ENCODE results near the gene NOXO1. TPM values are rescaled to one million over a fixed set of nuclear protein-coding genes. Genes with fewer than 3 reads are reported as not detected.

The NOXO1 gene
- total and polyA plus RNA-seq, 9 of the 15 experiments (the other 6 are each of a cell fraction or from before 2014, with no cell fraction given) = not detected

GRCh38 chr16:1961651-1962067 lies 19.6 kb downstream of the NOXO1 start (continued):
- TF ChIP-seq SIN3A (IDR thresholded peaks at IDR 0.05; ENCODE audit: borderline replicate concordance in 2 of 2, control insufficient read depth in 1 of 2, low read depth in 2 of 2, low read length in 2 of 2) = 0 out of 4 replicates have a peak, but pooled peaks of 1 of the 2 experiments have one; percentile 17
- no peak for TF ChIP-seq GATA2 (CRISPR knock-in tag; IDR thresholded peaks at IDR 0.05)
- TF ChIP-seq POLR2H (tag; IDR thresholded peaks at IDR 0.05; ENCODE audit: low read depth) = 0 out of 2 replicates have a peak, but pooled peaks have one; percentile 9
- TF ChIP-seq LCOR (CRISPR knock-in tag; IDR thresholded peaks at IDR 0.05) = no peak
- TF ChIP-seq VEZF1 (CRISPR knock-in tag; IDR thresholded peaks at IDR 0.05) = no peak
- TF ChIP-seq SPI1 (IDR thresholded peaks at IDR 0.05; ENCODE audit: borderline replicate concordance, low read depth, low read length) = no peak
- TF ChIP-seq ZNF699 (CRISPR knock-in tag; IDR thresholded peaks at IDR 0.05; ENCODE audit: insufficient replicate concordance) = no peak
- TF ChIP-seq HOMEZ (CRISPR knock-in tag; IDR thresholded peaks at IDR 0.05) = no peak
- TF ChIP-seq ZNF830 (CRISPR knock-in tag; IDR thresholded peaks at IDR 0.05) = no peak
- no peak for TF ChIP-seq NFIX (CRISPR knock-in tag; IDR thresholded peaks at IDR 0.05; ENCODE audit: low read depth)
- no peak for TF ChIP-seq CBX1 (IDR thresholded peaks at IDR 0.05; ENCODE audit: low read depth)
- TF ChIP-seq NFYB (IDR thresholded peaks at IDR 0.05; ENCODE audit: extremely low read depth, insufficient read length) = no peak
- no peak for TF ChIP-seq GTF2B (IDR thresholded peaks at IDR 0.05; ENCODE audit: extremely low read depth, insufficient read length)
- peak; percentile 64 for TF ChIP-seq RBM39 (optimal IDR thresholded peaks at IDR 0.05; ENCODE audit: low read depth, low read length)
- TF ChIP-seq ZBED1 (IDR thresholded peaks at IDR 0.05) = 0 out of 2 replicates have a peak, but pooled peaks have one; percentile 10
- TF ChIP-seq AFF1 (IDR thresholded peaks at IDR 0.05; ENCODE audit: low read depth in 1 of 2, partially characterized antibody in 2 of 2) = no peak
- TF ChIP-seq KLF10 (CRISPR knock-in tag; IDR thresholded peaks at IDR 0.05) = no peak
- TF ChIP-seq MXI1 (IDR thresholded peaks at IDR 0.05; ENCODE audit: low read depth, low read length) = 0 out of 2 replicates have a peak, but pooled peaks have one; percentile 12

Measured in K562 (cell line).